GM13976 (cell line): ENCODE measurements around the gene DISC1.

Experiments
- DNase-seq: peaks from one replicate; pipeline ENCODE4 v3.0.0; 2012; ENCODE audit warnings: low spot score
- in situ Hi-C: fragments of 300-500 bp; cut with MboI; formaldehyde crosslinking; loops from one replicate; pipeline ENCODE4 v1.12.0; 2022; ENCODE audit warnings: low sequenced_read_pairs, mixed read lengths, inconsistent platforms; ENCODE audit not compliant: unreplicated experiment
- TF ChIP-seq, protein P1 (sequence below): IDR thresholded peaks from 2 replicates; pipeline ENCODE4 v1.5.1; 2012; ENCODE audit warnings: borderline replicate concordance, mild to moderate bottlenecking; ENCODE audit not compliant: insufficient read depth; ENCODE audit errors: extremely low read depth, missing control alignments, control extremely low read depth

The DISC1 gene

DNA sequence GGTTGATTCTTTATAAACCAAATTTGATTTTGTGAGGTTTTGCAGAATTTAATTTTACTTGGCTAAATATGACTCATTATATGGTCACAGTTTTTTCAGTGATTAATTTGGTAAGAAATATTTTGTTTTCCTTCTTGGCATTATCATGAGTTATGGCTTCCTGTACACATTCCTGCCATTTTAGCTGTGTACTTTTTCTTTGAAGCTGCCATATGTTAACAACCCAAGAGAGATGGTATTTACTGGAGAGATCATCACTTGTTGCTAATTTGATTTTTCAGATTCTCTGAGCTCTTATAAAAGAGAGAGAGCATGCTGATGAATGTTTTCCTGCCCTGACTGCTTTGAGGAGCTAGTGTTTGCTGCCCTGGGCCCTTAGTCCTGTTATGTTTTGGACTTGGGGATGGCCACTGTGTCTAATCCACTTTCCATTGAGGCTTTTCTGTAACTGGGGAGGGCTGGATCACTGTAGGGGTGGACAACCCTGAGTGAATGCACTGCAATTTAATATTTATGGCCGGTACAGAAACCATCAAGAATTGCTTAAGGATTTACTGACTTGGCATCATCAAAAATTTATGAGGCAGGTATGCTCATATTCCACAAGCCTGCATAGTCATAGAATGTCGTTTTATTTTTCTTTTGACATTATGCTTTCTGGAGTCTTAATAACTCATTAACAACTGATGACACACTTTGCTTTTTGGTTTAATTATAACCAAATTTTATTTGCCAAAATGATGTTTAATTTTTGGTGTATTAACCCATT is 200.9 kb downstream of the DISC1 start:
- in situ Hi-C loops, result no loop called here
- TF ChIP-seq, protein P1, sequence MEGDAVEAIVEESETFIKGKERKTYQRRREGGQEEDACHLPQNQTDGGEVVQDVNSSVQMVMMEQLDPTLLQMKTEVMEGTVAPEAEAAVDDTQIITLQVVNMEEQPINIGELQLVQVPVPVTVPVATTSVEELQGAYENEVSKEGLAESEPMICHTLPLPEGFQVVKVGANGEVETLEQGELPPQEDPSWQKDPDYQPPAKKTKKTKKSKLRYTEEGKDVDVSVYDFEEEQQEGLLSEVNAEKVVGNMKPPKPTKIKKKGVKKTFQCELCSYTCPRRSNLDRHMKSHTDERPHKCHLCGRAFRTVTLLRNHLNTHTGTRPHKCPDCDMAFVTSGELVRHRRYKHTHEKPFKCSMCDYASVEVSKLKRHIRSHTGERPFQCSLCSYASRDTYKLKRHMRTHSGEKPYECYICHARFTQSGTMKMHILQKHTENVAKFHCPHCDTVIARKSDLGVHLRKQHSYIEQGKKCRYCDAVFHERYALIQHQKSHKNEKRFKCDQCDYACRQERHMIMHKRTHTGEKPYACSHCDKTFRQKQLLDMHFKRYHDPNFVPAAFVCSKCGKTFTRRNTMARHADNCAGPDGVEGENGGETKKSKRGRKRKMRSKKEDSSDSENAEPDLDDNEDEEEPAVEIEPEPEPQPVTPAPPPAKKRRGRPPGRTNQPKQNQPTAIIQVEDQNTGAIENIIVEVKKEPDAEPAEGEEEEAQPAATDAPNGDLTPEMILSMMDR, result no peak
- DNase-seq, result no peak

DNA sequence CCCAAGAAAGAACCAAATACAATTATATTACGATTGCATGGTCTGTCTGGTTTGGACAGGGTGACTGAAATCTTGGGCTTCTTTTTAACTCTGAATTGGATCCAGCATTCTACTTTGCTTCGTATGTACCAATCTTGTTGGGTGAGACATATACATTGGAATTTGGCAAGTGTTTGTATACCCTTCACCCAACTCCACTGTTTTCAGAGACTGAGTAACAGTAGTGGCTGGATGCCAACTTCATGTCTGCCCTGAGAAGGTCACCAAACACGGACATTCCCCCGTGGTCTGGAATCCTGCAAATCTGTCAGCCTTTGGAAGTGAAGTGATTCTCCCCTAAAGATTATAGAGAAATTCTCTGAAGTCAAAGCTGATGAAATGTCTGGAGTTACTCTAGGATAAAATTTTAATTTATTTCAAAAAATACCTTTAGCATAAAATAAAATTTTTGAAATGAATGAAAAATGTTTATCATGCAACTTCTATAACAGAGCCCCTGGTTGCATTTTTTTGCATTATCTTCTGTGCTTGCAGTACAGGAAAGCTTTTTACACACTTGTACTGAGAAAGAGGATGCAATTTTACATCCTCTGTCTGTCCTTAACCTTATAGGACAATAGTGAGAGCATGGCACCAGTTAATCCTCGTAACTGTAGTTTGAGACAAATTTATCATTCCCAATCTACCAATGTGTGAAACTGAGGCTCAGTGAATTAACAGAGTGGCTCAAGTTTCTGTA is 201.8 kb downstream of the DISC1 start:
- DNase-seq, result no peak
- in situ Hi-C loops, result no loop called here
- TF ChIP-seq, protein P1, result no peak

DNA sequence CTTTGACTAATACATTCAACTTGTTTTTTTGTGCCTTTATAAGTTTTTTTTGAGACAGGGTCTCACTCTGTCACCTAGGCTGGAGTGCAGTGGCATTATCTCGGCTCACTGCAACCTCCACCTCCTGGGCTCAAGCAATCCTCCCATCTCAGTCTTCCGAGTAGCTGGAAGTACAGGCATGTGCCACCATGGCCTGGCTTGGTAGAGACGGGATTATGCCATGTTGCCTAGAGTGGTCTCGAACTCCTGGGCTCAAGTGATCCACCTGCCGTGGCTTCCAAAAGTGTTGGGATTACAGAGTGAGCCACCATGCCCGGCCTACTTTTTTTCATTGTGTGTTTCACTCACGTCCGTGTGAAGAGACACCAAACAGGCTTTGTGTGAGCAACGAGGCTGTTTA is 202.7 kb downstream of the DISC1 start:
- DNase-seq, result no peak
- TF ChIP-seq, protein P1, result no peak
- in situ Hi-C loops, result no loop called here

DNA sequence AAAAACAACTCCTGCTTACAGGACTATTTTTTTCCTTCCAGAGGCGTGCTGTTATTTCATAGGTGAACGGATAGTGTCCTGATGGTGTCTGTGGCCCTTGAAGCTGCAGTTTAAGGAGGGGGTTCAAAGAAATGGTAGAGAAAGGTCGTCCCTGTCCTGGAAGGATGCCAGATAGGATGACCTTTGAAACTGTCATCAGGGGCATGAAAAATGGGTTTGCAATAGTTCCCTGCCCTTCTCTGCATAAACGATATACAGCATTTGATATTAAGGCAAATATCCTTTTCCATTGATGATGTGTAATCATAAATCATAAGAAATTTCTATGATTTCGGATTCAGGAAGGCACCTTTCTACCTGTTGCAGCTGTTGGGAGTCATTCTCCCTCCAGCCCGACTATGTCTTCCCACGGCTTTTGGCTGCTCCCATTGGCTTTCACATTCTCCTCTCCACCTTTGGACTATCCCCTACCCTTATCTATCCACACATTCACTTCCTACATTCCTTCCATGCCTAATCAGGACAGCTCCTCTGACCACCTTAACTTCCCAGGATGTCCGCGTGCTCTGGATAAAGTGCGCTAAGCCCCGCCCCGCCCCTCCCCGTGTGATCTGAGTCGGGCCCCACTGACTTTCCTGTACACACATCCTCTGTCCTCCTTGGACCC is 209.8 kb downstream of the DISC1 start:
- in situ Hi-C loops, result no loop called here
- TF ChIP-seq, protein P1, result no peak
- DNase-seq, result no peak

DNA sequence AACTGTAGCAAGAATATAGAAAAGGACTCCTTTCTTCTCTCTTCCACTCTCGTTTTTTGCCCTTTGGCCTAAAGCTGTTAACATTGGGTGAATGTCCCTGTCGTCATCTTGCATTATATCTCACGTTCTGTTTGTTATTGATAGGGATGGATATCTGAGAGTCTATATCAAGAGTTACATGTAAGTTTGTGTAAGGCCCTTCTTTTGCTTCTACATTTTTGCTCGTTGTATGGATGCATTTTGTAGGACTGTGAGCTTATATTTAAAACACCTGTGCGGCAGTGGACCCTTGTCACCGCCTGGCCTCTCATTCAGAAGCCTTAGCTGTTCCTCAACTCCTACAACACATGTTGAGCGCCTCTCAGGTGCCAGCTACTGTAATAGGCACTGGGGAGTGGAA is 211.9 kb downstream of the DISC1 start:
- TF ChIP-seq, protein P1, result no peak
- in situ Hi-C loops, result no loop called here

DNA sequence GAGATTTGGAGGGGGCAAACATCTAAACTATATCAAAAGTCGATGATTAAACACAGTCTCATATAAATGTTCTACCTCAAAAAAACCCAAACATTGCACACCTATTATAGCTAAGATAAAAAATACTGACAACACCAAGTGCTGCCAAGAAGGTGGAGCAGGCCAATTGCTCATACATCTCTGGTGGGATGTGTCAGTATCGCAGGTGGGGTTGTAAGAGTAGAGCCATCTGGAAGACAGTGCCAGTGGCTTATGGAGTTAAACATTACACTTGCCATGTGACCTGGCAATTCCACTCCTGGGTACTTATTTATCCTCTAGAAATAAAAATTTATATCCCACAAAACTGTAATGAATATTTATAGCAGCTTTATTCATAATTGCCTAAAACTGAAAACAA is 213.4 kb downstream of the DISC1 start:
- in situ Hi-C loops, result no loop called here
- TF ChIP-seq, protein P1, result no peak
- no peak for DNase-seq

More for the DNA sequence above, 211.9 kb downstream of the DISC1 start:
- no peak for DNase-seq
